K562 (cell line): ENCODE data around the gene CNGA4. TPM values are rescaled to one million over a fixed set of nuclear protein-coding genes. Genes with fewer than 3 reads are reported as not detected.
A peak's percentile ranks its signal among the peaks of the same experiment; 100 is the strongest.

ENCODE experiments used
- ATAC-seq: fragments of 200-7000 bp; cut with Tn5 transposase; 3 replicates; pipeline ENCODE4 v1.9.1; 2020; ENCODE audit warnings: moderate library complexity
- Bru-seq: library from RNA; stranded (reverse); fragments of 400-500 nt; gene quantifications from one replicate; lab custom pipeline; 2021; lab: Mats Ljungman, UMichigan
- BruChase-seq, 2 experiments: library from RNA; stranded (reverse); fragments of 400-500 nt; gene quantifications; one replicate each; lab custom pipeline; 2021; lab: Mats Ljungman, UMichigan
- BruUV-seq: library from RNA; stranded (reverse); fragments of 400-500 nt; replicated peaks from 2 replicates; lab custom pipeline; 2021; lab: Mats Ljungman, UMichigan
- CTCF ChIA-PET: fragments of 300-600 bp; formaldehyde crosslinking; extraction: SDS; loops from one replicate; lab custom pipeline; 2021; ENCODE audit warnings: low intra/inter-chr PET ratio; lab: Yijun Ruan, JAX
- POLR2A ChIA-PET: fragments of 300-600, 350-650 bp; sonication (Branson Sonifier 250); formaldehyde crosslinking; extraction: SDS; loops from one replicate; lab custom pipeline; 2021; ENCODE audit warnings: antibody characterized with exemption, inconsistent platforms; lab: Yijun Ruan, JAX
- DNase-seq, 4 experiments: peaks; one replicate each; pipeline versions ENCODE4 v3.0.0 to v3.0.0-alpha.2; 2011 to 2018; ENCODE audit warnings: low spot score in 3 of 4, mixed read lengths in 3 of 4; ENCODE audit errors: extremely low read depth in 1 of 4
- FAIRE-seq: peaks from 2 replicates; lab custom pipeline; 2011; peaks lifted over from hg19 to GRCh38; lab: Jason Lieb, UNC
- H2AFZ ChIP-seq: 2 replicates; pipeline ENCODE4 v1.6.0; 2011; ENCODE audit warnings: low read depth, low read length, control low read depth, inconsistent platforms
- H3K27ac ChIP-seq: fragments of 200-600 bp; 3 replicates; pipeline ENCODE4 v1.8.0; 2011; ENCODE audit warnings: low read depth, mild to moderate bottlenecking, control low read depth, inconsistent platforms, low read length, moderate library complexity, mixed read lengths; ENCODE audit errors: extremely low read depth
- H3K27me3 ChIP-seq, 2 experiments: fragments of 300-600 bp in 1 of 2; 2 replicates in 1 of 2; 3 replicates in 1 of 2; pipeline versions ENCODE4 v1.6.0 to v1.8.0; 2011; ENCODE audit warnings: inconsistent platforms in 2 of 2, low read length in 2 of 2, mild to moderate bottlenecking in 1 of 2, mixed read lengths in 1 of 2, moderate library complexity in 1 of 2; ENCODE audit not compliant: control insufficient read depth in 2 of 2, insufficient read depth in 2 of 2
- H3K36me3 ChIP-seq: fragments of 300-600 bp; 3 replicates; pipeline ENCODE4 v1.8.0; 2011; ENCODE audit warnings: mild to moderate bottlenecking, low read length, inconsistent platforms; ENCODE audit not compliant: control insufficient read depth, insufficient read depth
- H3K4me1 ChIP-seq, 2 experiments: fragments of 200-600 bp in 1 of 2; replicated peaks in 1 of 2; 2 replicates in 1 of 2; 3 replicates in 1 of 2; pipeline versions ENCODE4 v1.5.1 to v1.8.0; 2011; ENCODE audit warnings: inconsistent platforms in 2 of 2, low read length in 2 of 2, mild to moderate bottlenecking in 1 of 2, mixed read lengths in 1 of 2, moderate library complexity in 1 of 2; ENCODE audit not compliant: control insufficient read depth in 2 of 2, insufficient read depth in 2 of 2
- H3K4me2 ChIP-seq: 2 replicates; pipeline ENCODE4 v1.6.1; 2011; ENCODE audit warnings: low read length, control low read depth, inconsistent platforms, mixed read lengths; ENCODE audit not compliant: insufficient read depth
- H3K4me3 ChIP-seq: fragments of 200-600 bp; sonication (generic), shearing (Covaris generic); 2 replicates; pipeline ENCODE4 v1.5.1; 2016; ENCODE audit warnings: control low read depth, inconsistent platforms
- H3K79me2 ChIP-seq: fragments of 200-600 bp; 3 replicates; pipeline ENCODE4 v1.8.0; 2011; ENCODE audit warnings: low read length, inconsistent platforms; ENCODE audit not compliant: control insufficient read depth, insufficient read depth
- H3K9ac ChIP-seq, 2 experiments: 2 replicates each; pipeline versions ENCODE4 v1.6.0 to v1.6.1; 2011; ENCODE audit warnings: low read depth in 2 of 2, low read length in 2 of 2, control low read depth in 1 of 2, inconsistent platforms in 1 of 2, mild to moderate bottlenecking in 1 of 2, mixed read lengths in 1 of 2; ENCODE audit not compliant: insufficient read depth in 1 of 2
- H3K9me1 ChIP-seq: one replicate; pipeline ENCODE4 v1.6.0; 2011; ENCODE audit warnings: inconsistent platforms, mild to moderate bottlenecking, low read length, moderate library complexity; ENCODE audit not compliant: control insufficient read depth, insufficient read depth
- H3K9me3 ChIP-seq: replicated peaks from 2 replicates; pipeline ENCODE4 v1.5.1; 2011; ENCODE audit warnings: low read depth, low read length, inconsistent platforms; ENCODE audit not compliant: control insufficient read depth, insufficient read depth
- H4K20me1 ChIP-seq: replicated peaks from 2 replicates; pipeline ENCODE4 v1.6.1; 2011; ENCODE audit warnings: low read length, inconsistent platforms, mixed read lengths; ENCODE audit not compliant: control insufficient read depth, insufficient read depth
- CTCF ChIP-seq, 3 experiments: IDR thresholded peaks in 2 of 3; conservative IDR thresholded peaks in 1 of 3; 2 replicates each; pipeline ENCODE4 v1.5.1; 2011 to 2012; ENCODE audit warnings: low read length in 3 of 3, mild to moderate bottlenecking in 3 of 3, control low read depth in 2 of 3, improper control_type of control experiment in 1 of 3, inconsistent platforms in 1 of 3, low read depth in 1 of 3, mixed read lengths in 1 of 3, moderate library complexity in 1 of 3; ENCODE audit not compliant: insufficient read depth in 2 of 3
- YY1 ChIP-seq, 3 experiments: IDR thresholded peaks; 2 replicates each; pipeline ENCODE4 v1.6.1; 2011; ENCODE audit warnings: low read length in 2 of 3, mild to moderate bottlenecking in 2 of 3, moderate library complexity in 2 of 3, borderline replicate concordance in 1 of 3, control low read depth in 1 of 3, low read depth in 1 of 3; ENCODE audit not compliant: insufficient read depth in 3 of 3, insufficient replicate concordance in 2 of 3, control insufficient read depth in 1 of 3, insufficient read length in 1 of 3; ENCODE audit errors: extremely low read depth in 1 of 3
- WGBS: fragments of 100-300 bp; shearing (Covaris generic); methylation state at CpG from one replicate; pipeline ENCODE4 v1.1.6; 2016; ENCODE audit warnings: low coverage, mixed read lengths; ENCODE audit not compliant: insufficient coverage; ENCODE audit errors: missing lambda C conversion rate; 5-methylcytosine and 5-hydroxymethylcytosine counted together
- in situ Hi-C: fragments of 300-500 bp; cut with MboI; formaldehyde crosslinking; loops from 4 replicates; pipeline ENCODE4 v1.15.0; 2018; ENCODE audit warnings: inconsistent platforms, mixed read lengths
- intact Hi-C: fragments of 100-400 bp; cut with micrococcal nuclease; formaldehyde crosslinking; loops from 2 replicates; pipeline ENCODE4 v1.14.2; 2022
- long read RNA-seq, 3 experiments: library from polyadenylated mRNA in 2 of 3; library from RNA in 1 of 3; unstranded in 2 of 3; stranded (forward) in 1 of 3; transcript quantifications; one replicate each; pipeline ENCODE4 v2.0.0, GENCODE V29; 2019 to 2022
- polyA minus RNA-seq, 3 experiments: library from RNA; depleted of rRNA, polyadenylated mRNA; stranded (reverse); fragments of >200 nt; gene quantifications; 2 replicates each; pipeline ENCODE4 v1.2.3, GENCODE V29; 2011
- polyA plus RNA-seq, 8 experiments: library from polyadenylated mRNA; depleted of rRNA in 4 of 8; stranded (reverse) in 5 of 8; unstranded in 3 of 8; fragments of >200 nt; fragmentation: Nextera tagmentation in 2 of 8; fragmentation: Illumina TruSeq in 1 of 8; extraction: Ambion mirVana in 2 of 8; extraction: Trizol in 1 of 8; gene quantifications; 2 replicates each; pipeline versions ENCODE4 v1.2.1 to v1.2.3, GENCODE V29; 2011 to 2014; ENCODE audit warnings: inconsistent platforms in 1 of 8, missing spikeins in 1 of 8
- total RNA-seq, 7 experiments: library from RNA; depleted of rRNA in 6 of 7; stranded (reverse); fragments of >200 nt in 6 of 7; fragmentation: Illumina TruSeq in 2 of 7; extraction: Trizol in 2 of 7; gene quantifications; 2 replicates each; pipeline versions ENCODE4 v1.2.1 to v1.2.3, GENCODE V29; 2011 to 2021; ENCODE audit warnings: low replicate concordance in 1 of 7

Gene CNGA4, protein sequence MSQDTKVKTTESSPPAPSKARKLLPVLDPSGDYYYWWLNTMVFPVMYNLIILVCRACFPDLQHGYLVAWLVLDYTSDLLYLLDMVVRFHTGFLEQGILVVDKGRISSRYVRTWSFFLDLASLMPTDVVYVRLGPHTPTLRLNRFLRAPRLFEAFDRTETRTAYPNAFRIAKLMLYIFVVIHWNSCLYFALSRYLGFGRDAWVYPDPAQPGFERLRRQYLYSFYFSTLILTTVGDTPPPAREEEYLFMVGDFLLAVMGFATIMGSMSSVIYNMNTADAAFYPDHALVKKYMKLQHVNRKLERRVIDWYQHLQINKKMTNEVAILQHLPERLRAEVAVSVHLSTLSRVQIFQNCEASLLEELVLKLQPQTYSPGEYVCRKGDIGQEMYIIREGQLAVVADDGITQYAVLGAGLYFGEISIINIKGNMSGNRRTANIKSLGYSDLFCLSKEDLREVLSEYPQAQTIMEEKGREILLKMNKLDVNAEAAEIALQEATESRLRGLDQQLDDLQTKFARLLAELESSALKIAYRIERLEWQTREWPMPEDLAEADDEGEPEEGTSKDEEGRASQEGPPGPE
- total RNA-seq (2011; cell fraction: chromatin; rRNA removed; ENCODE audit: low replicate concordance): 0.56 TPM in 1 of 2 replicates, not detected in the other
- not detected in 2 replicates for total RNA-seq (2011; cell fraction: nucleolus; rRNA removed)
- not detected in 2 replicates for total RNA-seq (2011; cell fraction: nucleoplasm; rRNA removed)
- total RNA-seq (2014; rRNA removed): 0.09 and 0.16 TPM in 2 replicates
- not detected in 2 replicates for total RNA-seq (2014; rRNA removed; fragmentation: Illumina TruSeq; extraction: Trizol)
- not detected in 2 replicates for total RNA-seq (2015; rRNA removed; fragmentation: Illumina TruSeq; extraction: Trizol)
- not detected in 2 replicates for total RNA-seq (2021)
- 0.04 and 0.09 TPM in 2 replicates for polyA plus RNA-seq (2011; rRNA removed)
- 0.06 and 0.28 TPM in 2 replicates for polyA plus RNA-seq (2011; cell fraction: cytosol; rRNA removed)
- 0.25 and 0.30 TPM in 2 replicates for polyA plus RNA-seq (2011; cell fraction: nucleus; rRNA removed)
- polyA plus RNA-seq (2012): 0.09 and 0.18 TPM in 2 replicates
- 0.06 TPM in 1 of 2 replicates, not detected in the other for polyA plus RNA-seq (2014; fragmentation: Illumina TruSeq; extraction: Trizol)
- not detected for polyA plus RNA-seq (2014; fragmentation: Nextera tagmentation; extraction: Ambion mirVana)
- polyA plus RNA-seq (2014; rRNA removed): 0.05 TPM in 1 of 2 replicates, not detected in the other
- polyA minus RNA-seq (2011; rRNA and poly(A)+ RNA removed): 0.12 TPM in 1 of 2 replicates, not detected in the other
- not detected in 2 replicates for polyA minus RNA-seq (2011; cell fraction: cytosol; rRNA and poly(A)+ RNA removed)
- 0.22 and 0.27 TPM in 2 replicates for polyA minus RNA-seq (2011; cell fraction: nucleus; rRNA and poly(A)+ RNA removed)
- Bru-seq, nascent RNA: percentile 33 among the genes with signal in this experiment
- BruChase-seq, experiment 1, labeled RNA remaining after a 2-hour chase: percentile 26 among the genes with signal in this experiment
- percentile 34 among the genes with signal in this experiment for BruChase-seq, experiment 2, labeled RNA remaining after a 6-hour chase
- long read RNA-seq, experiment 1: 0 reads
- long read RNA-seq, experiment 2, partial matches to known transcripts: 0 of 1 reads
- long read RNA-seq, experiment 2, other reads (novel, unspliced or antisense): 1 of 1 reads
- long read RNA-seq, experiment 3: 0 reads

- in situ Hi-C loops (no loop called here), intact Hi-C loops (no loop called here)
- H3K4me3 ChIP-seq: no peak within 1 kb of the TSS
- POLR2A ChIA-PET: no interaction called here
- no peaks in the 10 kb centered on the region for H3K36me3 ChIP-seq
- H3K4me1 ChIP-seq: peaks cover 2 to 9% of the 10 kb centered on the region in 2 experiments; a peak in 3 of 5 replicates
- H4K20me1 ChIP-seq: no peaks in the 10 kb centered on the region
- TF ChIP-seq YY1 (IDR thresholded peaks at IDR 0.05; ENCODE audit: borderline replicate concordance in 1 of 3, control insufficient read depth in 1 of 3, extremely low read depth in 1 of 3, insufficient read depth in 3 of 3, insufficient read length in 1 of 3, insufficient replicate concordance in 2 of 3, low read depth in 1 of 3, low read length in 2 of 3) (no peak), CTCF (IDR thresholded peaks at IDR 0.05 in 2 of 3, conservative IDR thresholded peaks at IDR 0.05 in 1 of 3; ENCODE audit: insufficient read depth in 2 of 3, low read depth in 1 of 3, low read length in 3 of 3) (0 out of 6 replicates have a peak, but pooled peaks of 2 of the 3 experiments have one; percentile 6 to 25)
- CTCF ChIA-PET: no interaction called here
- no peak within 1 kb of the TSS for H3K4me2 ChIP-seq
- no peak for DNase-seq
- H3K79me2 ChIP-seq: peaks cover 6% of the 10 kb centered on the region
- no peak within 1 kb of the TSS for H3K27ac ChIP-seq
- ATAC-seq: no peak
- FAIRE-seq: no peak
- no peaks in the 10 kb centered on the region for H3K9me1 ChIP-seq
- no TSS peak for BruUV-seq
- H2AFZ ChIP-seq: no peak within 1 kb of the TSS
- H3K27me3 ChIP-seq: peaks cover 7 to 39% of the 10 kb centered on the region in 2 experiments; a peak in 4 of 5 replicates
- no peak within 1 kb of the TSS for H3K9ac ChIP-seq
- no peaks in the 10 kb centered on the region for H3K9me3 ChIP-seq
- whole genome bisulfite sequencing: 46% methylated on average over 1 of the region's 1 CpG
These were observed at the start of gene CNGA4 for GRCh38 chr11:6238902-6239301. Gene CNGA4 (plus strand): TSS chr11:6239089. CDS start chr11:6239207, 118 bp downstream.
